BJ (cell line): ENCODE results near the gene LRCH3. TPM values are rescaled to one million over a fixed set of nuclear protein-coding genes. Genes with fewer than 3 reads are reported as not detected.

Source experiments
- CTCF ChIA-PET: fragments of 350-600 bp; formaldehyde crosslinking; extraction: SDS; loops from one replicate; lab custom pipeline; 2021; ENCODE audit warnings: antibody characterized with exemption, inconsistent platforms; lab: Yijun Ruan, JAX
- POLR2A ChIA-PET: fragments of 300-600 bp; sonication (Branson Sonifier 250); formaldehyde crosslinking; extraction: SDS; loops from one replicate; lab custom pipeline; 2021; ENCODE audit warnings: antibody characterized with exemption; lab: Charles Lee
- DNase-seq: peaks from one replicate; pipeline ENCODE4 v3.0.0-alpha.2; 2011; ENCODE audit warnings: low read depth
- H3K27me3 ChIP-seq: 2 replicates; pipeline ENCODE4 v1.6.0; 2011; ENCODE audit warnings: low read length; ENCODE audit not compliant: control insufficient read depth, insufficient read depth
- H3K36me3 ChIP-seq: 2 replicates; pipeline ENCODE4 v1.5.1; 2011; ENCODE audit warnings: low read length; ENCODE audit not compliant: control insufficient read depth, insufficient read depth
- H3K4me3 ChIP-seq: 2 replicates; pipeline ENCODE4 v1.5.1; 2011; ENCODE audit warnings: low read depth, mild to moderate bottlenecking, control low read depth, low read length
- polyA plus RNA-seq: library from polyadenylated mRNA; depleted of rRNA; stranded (reverse); fragments of >200 nt; gene quantifications from 2 replicates; pipeline ENCODE4 v1.2.3, GENCODE V29; 2011
- TF ChIP-seq, protein P1 (sequence below): IDR thresholded peaks from 2 replicates; pipeline ENCODE4 v1.5.1; 2011; ENCODE audit warnings: low read depth, mild to moderate bottlenecking, control low read depth, inconsistent platforms, low read length, moderate library complexity; ENCODE audit not compliant: insufficient read depth

Gene LRCH3
- polyA plus RNA-seq, 1 experiment = 155 TPM

DNA sequence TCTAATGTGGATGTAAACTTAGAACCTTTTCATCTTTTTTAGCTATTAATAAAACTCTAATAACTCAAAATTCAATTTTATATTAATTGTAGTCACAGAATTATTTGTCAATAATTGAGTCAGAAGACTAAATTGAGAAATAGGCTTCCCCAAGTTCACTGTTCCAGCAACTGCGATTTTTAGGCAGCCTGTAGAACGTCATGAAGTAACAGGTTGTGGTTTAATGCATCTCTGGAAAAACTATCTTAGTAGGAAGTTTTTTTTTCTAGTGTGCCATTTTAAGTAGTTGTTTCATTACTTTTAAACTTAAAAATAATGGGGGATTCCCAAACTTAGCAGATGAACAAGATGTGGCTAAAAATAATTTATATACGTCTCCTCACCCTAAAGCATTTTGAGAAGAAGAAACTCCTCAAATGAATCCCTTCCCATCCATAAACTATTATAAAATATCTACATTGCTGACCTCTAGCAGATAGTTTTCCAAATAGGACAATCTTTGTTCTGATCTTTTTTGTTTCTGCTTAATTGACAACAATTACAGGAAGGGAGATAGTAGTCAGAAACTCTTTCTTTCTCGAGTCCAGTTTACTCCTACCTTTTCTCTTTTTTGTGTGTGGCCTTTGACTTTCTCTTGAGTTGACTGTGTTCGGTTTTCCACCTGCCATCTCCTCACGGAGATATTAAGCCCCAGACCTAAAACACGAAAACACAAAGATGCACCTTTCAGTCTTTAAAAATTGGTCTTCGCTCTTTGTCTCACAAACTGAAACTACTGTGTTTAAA lies 43.1 kb downstream of the LRCH3 start:
- TF ChIP-seq, protein P1, sequence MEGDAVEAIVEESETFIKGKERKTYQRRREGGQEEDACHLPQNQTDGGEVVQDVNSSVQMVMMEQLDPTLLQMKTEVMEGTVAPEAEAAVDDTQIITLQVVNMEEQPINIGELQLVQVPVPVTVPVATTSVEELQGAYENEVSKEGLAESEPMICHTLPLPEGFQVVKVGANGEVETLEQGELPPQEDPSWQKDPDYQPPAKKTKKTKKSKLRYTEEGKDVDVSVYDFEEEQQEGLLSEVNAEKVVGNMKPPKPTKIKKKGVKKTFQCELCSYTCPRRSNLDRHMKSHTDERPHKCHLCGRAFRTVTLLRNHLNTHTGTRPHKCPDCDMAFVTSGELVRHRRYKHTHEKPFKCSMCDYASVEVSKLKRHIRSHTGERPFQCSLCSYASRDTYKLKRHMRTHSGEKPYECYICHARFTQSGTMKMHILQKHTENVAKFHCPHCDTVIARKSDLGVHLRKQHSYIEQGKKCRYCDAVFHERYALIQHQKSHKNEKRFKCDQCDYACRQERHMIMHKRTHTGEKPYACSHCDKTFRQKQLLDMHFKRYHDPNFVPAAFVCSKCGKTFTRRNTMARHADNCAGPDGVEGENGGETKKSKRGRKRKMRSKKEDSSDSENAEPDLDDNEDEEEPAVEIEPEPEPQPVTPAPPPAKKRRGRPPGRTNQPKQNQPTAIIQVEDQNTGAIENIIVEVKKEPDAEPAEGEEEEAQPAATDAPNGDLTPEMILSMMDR = no peak
- no peak overlapping the region for H3K4me3 ChIP-seq
- ChIA-PET CTCF (no interaction called here), POLR2A (no interaction called here)
- H3K36me3 ChIP-seq = peaks cover 9% of the 10 kb centered on the region
- no peaks in the 10 kb centered on the region for H3K27me3 ChIP-seq
- DNase-seq = no peak

- ChIA-PET POLR2A (no interaction called here), CTCF (no interaction called here)
- no peaks in the 10 kb centered on the region for H3K27me3 ChIP-seq
- peaks cover 9% of the 10 kb centered on the region for H3K36me3 ChIP-seq
- H3K4me3 ChIP-seq = no peak overlapping the region
- TF ChIP-seq, protein P1 = no peak
- no peak for DNase-seq
Observed at GRCh38 chr3:197835509-197835908, 44.5 kb downstream of the LRCH3 start.

DNA sequence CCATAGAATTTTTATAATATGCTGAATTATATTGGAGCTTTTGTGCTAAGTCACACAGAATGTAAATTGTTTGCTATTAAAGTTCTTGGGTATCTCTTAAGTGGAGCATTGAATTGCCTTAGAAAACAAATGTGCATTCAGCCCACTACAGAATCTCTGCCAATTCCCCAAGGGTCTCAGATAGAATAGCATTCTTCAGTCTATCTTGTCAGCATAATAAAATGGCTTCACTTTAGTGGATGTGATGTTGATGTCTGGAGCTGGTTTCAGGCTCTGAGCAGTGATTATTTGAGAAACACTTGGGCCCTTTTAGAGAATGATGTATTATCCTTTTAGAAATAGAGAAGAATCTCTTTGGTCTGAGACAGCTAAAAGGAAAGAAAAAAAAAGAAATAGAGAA lies 45.2 kb downstream of the LRCH3 start:
- no peak for DNase-seq
- Histone ChIP-seq H3K27me3 (no peaks in the 10 kb centered on the region), H3K36me3 (peaks cover 10% of the 10 kb centered on the region), H3K4me3 (no peak overlapping the region)
- POLR2A ChIA-PET = no interaction called here
- CTCF ChIA-PET = interaction anchor here (0.9 kb wide), 1 partner anchor 16 kb away, joined by 3 read pairs; no protein-coding TSS in a partner anchor
- TF ChIP-seq, protein P1 = no peak

- no peak for DNase-seq
- Histone ChIP-seq H3K36me3 (peaks cover 8% of the 10 kb centered on the region), H3K27me3 (no peaks in the 10 kb centered on the region), H3K4me3 (no peak overlapping the region)
- TF ChIP-seq, protein P1 = no peak
- ChIA-PET POLR2A (no interaction called here), CTCF (no interaction called here)
Observed at GRCh38 chr3:197837282-197837681, 46.2 kb downstream of the LRCH3 start.

DNA sequence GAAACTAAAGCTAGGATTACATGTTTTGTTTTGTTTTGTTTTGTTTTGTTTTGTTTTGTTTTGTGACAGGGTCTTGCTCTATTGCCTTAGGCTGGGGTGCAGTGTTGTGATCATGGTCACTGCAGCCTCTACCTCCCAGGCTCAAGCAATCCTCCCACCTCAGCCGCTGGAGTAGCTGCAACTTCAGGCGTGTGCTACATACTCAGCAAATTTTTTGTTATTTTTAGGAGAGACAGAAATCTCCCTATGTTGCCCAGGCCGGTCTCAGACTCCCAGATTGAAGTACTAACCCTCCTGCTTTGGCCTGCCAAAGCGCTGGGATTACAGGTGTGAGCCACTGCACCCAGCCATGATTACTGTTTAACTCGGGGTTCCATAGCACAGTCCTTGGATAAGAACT lies 50.7 kb downstream of the LRCH3 start:
- H3K36me3 ChIP-seq = peaks cover 10% of the 10 kb centered on the region
- CTCF ChIA-PET = interaction anchor here (1.2 kb wide), 1 partner anchor 10 kb away, joined by 3 read pairs; no protein-coding TSS in a partner anchor
- no peak overlapping the region for H3K4me3 ChIP-seq
- DNase-seq = no peak
- POLR2A ChIA-PET = no interaction called here
- H3K27me3 ChIP-seq = no peaks in the 10 kb centered on the region
- TF ChIP-seq, protein P1 = no peak
